ENCODE data around the gene PCGF3. TPM values are rescaled to one million over a fixed set of nuclear protein-coding genes. Genes with fewer than 3 reads are reported as not detected.
"Not testable (repeated sequence)": the region's sequence is repeated elsewhere in the genome, so short reads cannot be mapped to it uniquely, and the experiment has no call there.

Gene PCGF3
- total RNA-seq, 1 experiment from 2014 or later = 34.9 TPM

GRCh38 chr4:682490-683172, 23.0 kb upstream of the PCGF3 start:
- DNase-seq (ENCODE audit: low read depth) = no peak

GRCh38 chr4:683247-683897, 22.3 kb upstream of the PCGF3 start:
- DNase-seq (ENCODE audit: low read depth) = no peak

- DNase-seq (ENCODE audit: low read depth) = peak; percentile 47
These were observed 21.5 kb upstream of the PCGF3 start for GRCh38 chr4:683982-684622.

GRCh38 chr4:684623-685327, 20.9 kb upstream of the PCGF3 start:
- no peak for DNase-seq (ENCODE audit: low read depth)

GRCh38 chr4:685679-686412, 19.8 kb upstream of the PCGF3 start:
- DNase-seq (ENCODE audit: low read depth) = no peak

- DNase-seq (ENCODE audit: low read depth) = no peak
These were observed 19.1 kb upstream of the PCGF3 start for GRCh38 chr4:686413-687040.

GRCh38 chr4:687048-687970, 18.3 kb upstream of the PCGF3 start:
- DNase-seq (ENCODE audit: low read depth) = peak; percentile 88

GRCh38 chr4:687971-688853, 17.4 kb upstream of the PCGF3 start:
- DNase-seq (ENCODE audit: low read depth) = no peak

GRCh38 chr4:688854-689681, 16.6 kb upstream of the PCGF3 start, which contains the start of gene SLC49A3:
Gene SLC49A3, minus strand, starts transcription at chr4:689151. Its CDS starts 24 bp downstream, at chr4:689127.
- no peak for DNase-seq (ENCODE audit: low read depth)

GRCh38 chr4:689723-690122, 15.9 kb upstream of the PCGF3 start:
- no peak for DNase-seq (ENCODE audit: low read depth)

GRCh38 chr4:692771-693554, 12.7 kb upstream of the PCGF3 start:
- no peak for DNase-seq (ENCODE audit: low read depth)

GRCh38 chr4:694341-694940, 11.2 kb upstream of the PCGF3 start:
- DNase-seq (ENCODE audit: low read depth) = not testable (repeated sequence)

- DNase-seq (ENCODE audit: low read depth) = no peak
These were observed 5.6 kb upstream of the PCGF3 start for GRCh38 chr4:699816-700580.

- no peak for DNase-seq (ENCODE audit: low read depth)
These were observed 4.9 kb upstream of the PCGF3 start for GRCh38 chr4:700587-701264.

GRCh38 chr4:702618-703048, 3.0 kb upstream of the PCGF3 start:
- DNase-seq (ENCODE audit: low read depth) = no peak

All from HT1080 (cell line).